ENCODE data around the gene ADORA1.

DNA sequence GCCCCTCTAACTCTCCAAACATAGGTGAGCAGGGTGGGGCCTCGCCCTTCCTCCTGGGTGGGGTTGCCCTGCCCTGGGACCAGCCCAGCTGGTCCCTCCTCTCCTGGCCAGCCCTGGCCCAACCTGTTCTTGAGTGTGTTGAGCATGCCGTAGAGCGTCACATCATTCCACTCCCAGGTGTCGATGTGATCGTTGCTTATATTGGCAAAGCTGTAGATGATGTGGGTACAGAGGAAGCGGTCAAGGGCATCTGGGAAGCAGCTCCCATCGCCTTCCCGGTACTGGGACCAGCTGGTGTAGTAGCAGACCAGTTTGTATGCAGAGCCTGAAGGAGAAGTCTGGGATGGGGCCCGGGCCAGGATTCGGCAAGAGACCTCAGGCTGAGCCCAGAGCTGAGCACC is 57.5 kb downstream of the ADORA1 start:
- TF ChIP-seq CTCF (conservative IDR thresholded peaks at IDR 0.05 in 1 of 2, IDR thresholded peaks at IDR 0.05 in 1 of 2; ENCODE audit: extremely low read depth in 1 of 2, insufficient read depth in 1 of 2, low read depth in 1 of 2, low read length in 2 of 2) (no peak), EZH2 (IDR thresholded peaks at IDR 0.05; ENCODE audit: borderline replicate concordance, low read length) (no peak)
